Karpas-422 (cell line): Measurements from ENCODE around the gene ITPK1. TPM values are rescaled to one million over a fixed set of nuclear protein-coding genes. Genes with fewer than 3 reads are reported as not detected.

ENCODE experiments used
- DNase-seq: peaks from one replicate; pipeline ENCODE4 v3.0.0-alpha.2; 2015
- H2AFZ ChIP-seq: fragments of 200-600 bp; sonication (generic); 2 replicates; pipeline ENCODE4 v1.6.1; 2014; ENCODE audit warnings: antibody characterized with exemption, low read length, mixed read lengths
- H3K27ac ChIP-seq: fragments of 200-600 bp; sonication (generic); 2 replicates; pipeline ENCODE4 v1.5.1; 2014; ENCODE audit warnings: mild to moderate bottlenecking, low read length, moderate library complexity
- H3K27me3 ChIP-seq: fragments of 200-600 bp; sonication (generic); 2 replicates; pipeline ENCODE4 v1.6.1; 2014; ENCODE audit warnings: low read length, mixed read lengths
- H3K36me3 ChIP-seq: fragments of 200-600 bp; sonication (generic); 2 replicates; pipeline ENCODE4 v1.6.1; 2014; ENCODE audit warnings: low read length, mixed read lengths; ENCODE audit not compliant: insufficient read depth
- H3K4me1 ChIP-seq: fragments of 200-600 bp; sonication (generic); 2 replicates; pipeline ENCODE4 v1.6.1; 2014; ENCODE audit warnings: mild to moderate bottlenecking, low read length, mixed read lengths
- H3K4me2 ChIP-seq: fragments of 200-600 bp; sonication (generic); 2 replicates; pipeline ENCODE4 v1.6.1; 2014; ENCODE audit warnings: low read length, low read depth, mild to moderate bottlenecking; ENCODE audit not compliant: poor library complexity, severe bottlenecking
- H3K4me3 ChIP-seq: fragments of 200-600 bp; sonication (generic); 2 replicates; pipeline ENCODE4 v1.5.1; 2014; ENCODE audit warnings: mild to moderate bottlenecking, antibody characterized with exemption, low read length, mixed read lengths
- H3K79me2 ChIP-seq: fragments of 200-600 bp; sonication (generic); 2 replicates; pipeline ENCODE4 v1.6.1; 2014; ENCODE audit warnings: mild to moderate bottlenecking, low read length, mixed read lengths
- H3K9ac ChIP-seq: fragments of 200-600 bp; sonication (generic); 2 replicates; pipeline ENCODE4 v1.6.0; 2014; ENCODE audit warnings: low read length
- H3K9me2 ChIP-seq: fragments of 200-600 bp; sonication (generic), shearing (Covaris generic); replicated peaks from 2 replicates; pipeline ENCODE4 v1.6.0; 2014; ENCODE audit warnings: mild to moderate bottlenecking, low read length, moderate library complexity; ENCODE audit not compliant: insufficient read depth
- H3K9me3 ChIP-seq: fragments of 300-700, 200-600 bp; sonication (generic); 2 replicates; pipeline ENCODE4 v1.6.1; 2014; ENCODE audit warnings: low read length, mixed read lengths
- H4K20me1 ChIP-seq: fragments of 200-600 bp; sonication (generic); 2 replicates; pipeline ENCODE4 v1.6.1; 2014; ENCODE audit warnings: mild to moderate bottlenecking, antibody characterized with exemption, low read length, low read depth; ENCODE audit not compliant: insufficient read depth
- total RNA-seq: library from RNA; depleted of rRNA; stranded (reverse); fragments of >200 nt; shearing (Covaris generic); gene quantifications from 2 replicates; pipeline ENCODE4 v1.2.3, GENCODE V29; 2014; ENCODE audit warnings: low replicate concordance

ITPK1 gene
- total RNA-seq, 1 experiment from 2014 or later = 6.3 TPM

DNA sequence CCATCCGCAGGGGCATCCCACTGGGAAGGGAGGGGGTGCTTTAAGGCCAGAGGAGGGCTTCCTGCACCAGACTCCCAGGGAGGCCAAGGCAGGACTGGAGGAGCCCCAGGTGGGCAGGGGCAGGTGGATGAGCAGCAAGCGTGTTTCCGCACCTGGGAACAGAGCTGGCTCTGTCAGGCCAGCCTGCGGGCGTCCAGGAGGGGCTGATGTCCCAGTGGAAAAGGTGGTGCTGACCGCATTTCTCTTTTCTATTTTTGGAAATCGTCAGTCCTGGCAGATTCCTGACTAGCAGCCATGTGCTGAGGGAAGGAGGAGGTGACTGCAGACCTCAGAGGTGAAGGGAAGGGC is 165.6 kb downstream of the ITPK1 start:
- H3K79me2 ChIP-seq = no peaks in the 10 kb centered on the region
- no peaks in the 10 kb centered on the region for H3K36me3 ChIP-seq
- H2AFZ ChIP-seq = no peak overlapping the region

GRCh38 chr14:92949496-92950192 is 166.1 kb downstream of the ITPK1 start:
- no peaks in the 10 kb centered on the region for H3K79me2 ChIP-seq
- no peaks in the 10 kb centered on the region for H3K9me3 ChIP-seq
- H3K4me3 ChIP-seq = no peak overlapping the region
- H3K4me1 ChIP-seq = no peaks in the 10 kb centered on the region
- no peak overlapping the region for H3K4me2 ChIP-seq
- H3K9ac ChIP-seq = no peak overlapping the region
- no peak overlapping the region for H2AFZ ChIP-seq
- no peaks in the 10 kb centered on the region for H3K9me2 ChIP-seq
- no peaks in the 10 kb centered on the region for H3K36me3 ChIP-seq
- peaks cover under 1% of the 10 kb centered on the region; the same call in 1 of the 2 replicates for H4K20me1 ChIP-seq
- no peak overlapping the region for H3K27ac ChIP-seq
- H3K27me3 ChIP-seq = no peaks in the 10 kb centered on the region
- DNase-seq = no peak

More for the DNA sequence above, 165.6 kb downstream of the ITPK1 start:
- no peak overlapping the region for H3K4me3 ChIP-seq
- H3K9ac ChIP-seq = no peak overlapping the region
- H3K9me2 ChIP-seq = no peaks in the 10 kb centered on the region
- no peaks in the 10 kb centered on the region for H3K27me3 ChIP-seq
- no peak for DNase-seq
- H4K20me1 ChIP-seq = no peaks in the 10 kb centered on the region; the same call in 1 of the 2 replicates
- no peak overlapping the region for H3K4me2 ChIP-seq
- no peak overlapping the region for H3K27ac ChIP-seq
- no peaks in the 10 kb centered on the region for H3K9me3 ChIP-seq
- no peaks in the 10 kb centered on the region for H3K4me1 ChIP-seq

- no peaks in the 10 kb centered on the region for H3K36me3 ChIP-seq
Measured at GRCh38 chr14:92948647-92949046, 167.1 kb downstream of the ITPK1 start.

DNA sequence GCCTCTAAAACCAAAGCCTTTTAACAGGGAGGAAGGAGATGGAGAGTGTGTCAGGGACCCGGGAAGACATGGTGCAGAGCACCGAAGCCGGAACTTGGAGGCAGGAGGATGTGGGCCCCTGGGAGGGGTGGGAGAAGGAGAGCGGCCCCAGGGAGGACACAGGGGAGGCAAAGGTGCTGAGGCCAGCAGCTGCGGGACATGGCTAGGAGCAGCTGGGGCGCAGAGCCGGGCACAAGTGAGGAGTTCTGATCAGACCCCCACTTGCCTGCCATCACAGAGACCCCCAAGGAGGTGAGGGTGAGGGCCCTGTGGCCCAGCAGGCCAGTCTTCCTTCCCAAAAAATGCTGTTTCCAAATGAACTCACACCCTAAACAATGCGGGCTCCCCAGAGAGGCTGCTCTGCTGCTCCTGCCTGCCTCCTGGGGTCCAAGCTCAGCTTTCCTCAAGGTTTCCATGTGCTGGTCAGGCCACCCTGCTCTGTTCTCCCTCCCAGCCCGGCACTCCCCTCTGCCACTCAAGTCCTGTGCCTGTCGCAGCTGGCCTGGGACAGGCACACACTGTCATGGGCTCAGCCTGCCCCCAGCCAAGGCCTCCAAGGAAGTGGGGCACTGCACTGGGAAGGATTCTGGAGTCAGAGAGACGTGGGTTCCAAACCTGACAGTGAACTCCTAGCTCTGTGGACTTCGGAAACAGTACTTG is 168.7 kb downstream of the ITPK1 start:
- Histone ChIP-seq H3K4me1 (no peaks in the 10 kb centered on the region), H3K27ac (no peak overlapping the region), H3K4me3 (no peak overlapping the region), H3K4me2 (no peak overlapping the region), H3K9me3 (no peaks in the 10 kb centered on the region), H2AFZ (no peak overlapping the region), H3K79me2 (no peaks in the 10 kb centered on the region), H3K27me3 (no peaks in the 10 kb centered on the region), H3K9ac (no peak overlapping the region), H4K20me1 (peaks cover 4% of the 10 kb centered on the region; the same call in 1 of the 2 replicates), H3K36me3 (no peaks in the 10 kb centered on the region), H3K9me2 (no peaks in the 10 kb centered on the region)
- no peak for DNase-seq

More at GRCh38 chr14:92948647-92949046, 167.1 kb downstream of the ITPK1 start:
- Histone ChIP-seq H4K20me1 (peaks cover 4% of the 10 kb centered on the region; the same call in 1 of the 2 replicates), H3K9me2 (no peaks in the 10 kb centered on the region), H2AFZ (no peak overlapping the region), H3K27me3 (no peaks in the 10 kb centered on the region), H3K4me1 (no peaks in the 10 kb centered on the region), H3K4me2 (no peak overlapping the region), H3K79me2 (no peaks in the 10 kb centered on the region), H3K27ac (no peak overlapping the region), H3K9me3 (no peaks in the 10 kb centered on the region), H3K9ac (no peak overlapping the region), H3K4me3 (no peak overlapping the region)
- DNase-seq = no peak

DNA sequence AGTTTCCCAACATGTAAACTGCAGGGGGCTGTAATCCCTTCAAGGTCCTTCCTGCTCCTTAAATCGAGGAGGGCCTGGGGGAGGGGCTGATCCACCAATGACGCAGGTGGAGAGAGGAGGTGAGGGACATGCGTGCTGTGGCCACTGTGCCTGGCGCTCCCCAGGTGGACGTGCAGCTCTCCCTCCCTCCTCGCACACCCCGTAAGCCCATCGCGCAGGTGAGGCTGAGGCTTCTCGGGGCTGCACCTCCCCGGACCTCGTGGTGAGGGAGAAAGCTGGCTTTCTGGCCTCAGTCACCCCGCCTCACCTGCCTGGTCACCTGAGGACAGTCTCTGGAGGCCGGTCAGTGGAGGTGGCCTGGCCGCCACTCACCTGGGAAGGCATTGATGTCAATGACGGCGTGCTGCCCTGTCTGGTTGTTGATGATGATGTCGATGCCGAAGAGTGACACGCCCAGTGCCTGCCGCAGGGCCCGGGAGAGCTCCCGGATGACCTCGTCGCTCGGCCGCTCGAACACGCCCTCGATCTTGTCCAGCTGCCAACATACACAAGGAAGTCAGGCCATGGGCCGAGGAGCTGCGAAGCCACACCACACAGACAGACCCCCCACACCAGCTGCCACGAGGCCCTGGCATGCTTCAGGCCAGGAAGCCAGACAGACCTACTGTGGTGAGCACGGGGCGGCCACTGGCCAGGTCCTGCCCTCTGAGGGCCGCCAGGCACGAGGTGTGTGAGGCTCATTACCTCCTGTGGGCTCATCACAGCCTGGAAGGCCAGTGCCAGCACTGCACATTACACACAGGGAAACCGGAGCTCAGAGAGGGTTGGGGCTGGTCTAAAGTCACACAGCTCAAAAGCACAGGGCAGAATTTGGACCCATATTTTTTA is 169.5 kb downstream of the ITPK1 start:
- H3K27me3 ChIP-seq = no peaks in the 10 kb centered on the region
- no peak for DNase-seq
- H3K4me1 ChIP-seq = no peaks in the 10 kb centered on the region
- no peaks in the 10 kb centered on the region for H3K9me3 ChIP-seq
- H3K36me3 ChIP-seq = no peaks in the 10 kb centered on the region
- no peak overlapping the region for H3K4me3 ChIP-seq
- H3K79me2 ChIP-seq = no peaks in the 10 kb centered on the region
- H2AFZ ChIP-seq = no peak overlapping the region
- peaks cover 4% of the 10 kb centered on the region; the same call in 1 of the 2 replicates for H4K20me1 ChIP-seq
- no peak overlapping the region for H3K9ac ChIP-seq
- H3K27ac ChIP-seq = no peak overlapping the region
- H3K9me2 ChIP-seq = no peaks in the 10 kb centered on the region
- no peak overlapping the region for H3K4me2 ChIP-seq

DNA sequence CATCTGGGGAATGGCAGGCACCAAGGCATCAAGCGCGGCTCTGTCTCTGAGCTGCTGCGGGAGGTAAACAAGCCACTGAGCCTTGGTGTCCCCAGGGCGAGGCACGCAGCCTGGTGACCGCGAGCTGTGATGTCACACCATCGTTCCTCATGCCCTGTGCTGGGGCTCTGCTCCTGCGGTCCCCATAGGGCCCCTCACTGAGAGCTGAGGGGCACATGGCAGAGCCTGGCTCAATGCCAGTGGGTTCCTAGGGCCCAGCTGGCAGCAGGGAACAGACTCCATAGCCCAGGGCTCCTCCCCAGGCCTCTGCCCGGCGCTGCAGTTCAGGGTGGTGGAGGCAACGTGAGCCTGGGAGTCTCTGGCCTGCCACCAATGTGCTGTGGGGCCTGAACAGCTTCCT is 170.2 kb downstream of the ITPK1 start:
- no peaks in the 10 kb centered on the region for H3K27me3 ChIP-seq
- no peaks in the 10 kb centered on the region for H3K9me2 ChIP-seq
- DNase-seq = no peak
- H3K9me3 ChIP-seq = no peaks in the 10 kb centered on the region
- peaks cover 4% of the 10 kb centered on the region; the same call in 1 of the 2 replicates for H4K20me1 ChIP-seq
- H3K4me3 ChIP-seq = no peak overlapping the region
- no peaks in the 10 kb centered on the region for H3K36me3 ChIP-seq
- no peak overlapping the region for H2AFZ ChIP-seq
- no peak overlapping the region for H3K4me2 ChIP-seq
- no peaks in the 10 kb centered on the region for H3K79me2 ChIP-seq
- no peak overlapping the region for H3K27ac ChIP-seq
- H3K9ac ChIP-seq = no peak overlapping the region
- no peaks in the 10 kb centered on the region for H3K4me1 ChIP-seq

DNA sequence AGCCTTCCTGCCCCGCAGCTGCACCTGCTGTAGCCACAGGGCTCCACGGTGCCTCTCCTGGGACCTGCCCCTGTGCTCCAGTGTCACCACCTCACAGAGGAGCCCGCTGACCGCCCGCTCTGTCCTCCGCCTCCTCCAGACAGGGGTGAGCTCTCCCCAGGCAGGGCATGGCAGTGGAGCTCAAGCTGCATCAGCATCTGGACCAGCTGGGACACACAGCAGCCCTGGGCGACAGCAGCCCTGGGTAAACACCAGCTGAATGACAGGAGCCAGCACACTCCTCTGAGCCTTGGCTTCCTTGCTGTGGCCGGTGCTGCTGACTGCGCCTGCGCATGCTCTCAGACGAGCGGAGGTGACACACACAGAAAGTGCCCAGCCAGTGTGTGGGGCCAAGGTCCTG is 170.7 kb downstream of the ITPK1 start:
- H3K79me2 ChIP-seq = no peaks in the 10 kb centered on the region
- no peaks in the 10 kb centered on the region for H3K27me3 ChIP-seq
- DNase-seq = no peak
- no peak overlapping the region for H2AFZ ChIP-seq
- H3K27ac ChIP-seq = no peak overlapping the region
- no peaks in the 10 kb centered on the region for H3K9me2 ChIP-seq
- no peaks in the 10 kb centered on the region for H3K36me3 ChIP-seq
- no peak overlapping the region for H3K4me3 ChIP-seq
- peaks cover 4% of the 10 kb centered on the region; the same call in 1 of the 2 replicates for H4K20me1 ChIP-seq
- no peaks in the 10 kb centered on the region for H3K9me3 ChIP-seq
- no peak overlapping the region for H3K4me2 ChIP-seq
- no peaks in the 10 kb centered on the region for H3K4me1 ChIP-seq
- no peak overlapping the region for H3K9ac ChIP-seq
